Choroid plexus epithelial cell (primary cell): ENCODE measurements around the gene PEPD.

Experiments used
- DNase-seq: peaks from one replicate; pipeline ENCODE4 v3.0.0-alpha.2; 2010; ENCODE audit warnings: low read depth
- H3K4me3 ChIP-seq: 2 replicates; pipeline ENCODE4 v1.5.1; 2011; ENCODE audit warnings: low read depth, mild to moderate bottlenecking, control low read depth, low read length, moderate library complexity
- TF ChIP-seq, protein P1 (sequence below): conservative IDR thresholded peaks from 2 replicates; pipeline ENCODE4 v1.5.1; 2011; ENCODE audit warnings: low read depth, mild to moderate bottlenecking, control low read depth, inconsistent platforms, low read length, moderate library complexity

Gene PEPD

DNA sequence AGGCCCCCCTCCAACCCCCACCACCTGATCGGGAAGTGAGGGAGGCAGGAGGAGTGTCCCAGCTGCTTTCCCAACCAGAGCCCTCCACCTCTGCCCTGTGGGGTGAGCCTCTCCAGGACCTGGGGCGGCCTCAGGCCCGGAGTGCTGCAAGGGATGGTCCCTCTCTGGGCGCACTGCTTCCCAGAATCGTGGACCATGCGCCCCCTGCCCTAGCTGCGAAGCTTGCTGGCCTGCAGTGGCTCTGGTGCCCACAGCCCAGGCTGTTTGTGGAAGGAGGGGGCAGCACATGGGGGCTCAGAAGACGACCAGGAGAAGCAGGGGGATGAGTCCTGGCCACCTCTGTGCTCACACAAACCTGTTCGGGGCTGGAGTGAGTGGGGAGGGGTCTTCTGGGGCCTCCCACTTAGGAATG lies 114.4 kb downstream of the PEPD start:
- no peak for DNase-seq
- TF ChIP-seq, protein P1, sequence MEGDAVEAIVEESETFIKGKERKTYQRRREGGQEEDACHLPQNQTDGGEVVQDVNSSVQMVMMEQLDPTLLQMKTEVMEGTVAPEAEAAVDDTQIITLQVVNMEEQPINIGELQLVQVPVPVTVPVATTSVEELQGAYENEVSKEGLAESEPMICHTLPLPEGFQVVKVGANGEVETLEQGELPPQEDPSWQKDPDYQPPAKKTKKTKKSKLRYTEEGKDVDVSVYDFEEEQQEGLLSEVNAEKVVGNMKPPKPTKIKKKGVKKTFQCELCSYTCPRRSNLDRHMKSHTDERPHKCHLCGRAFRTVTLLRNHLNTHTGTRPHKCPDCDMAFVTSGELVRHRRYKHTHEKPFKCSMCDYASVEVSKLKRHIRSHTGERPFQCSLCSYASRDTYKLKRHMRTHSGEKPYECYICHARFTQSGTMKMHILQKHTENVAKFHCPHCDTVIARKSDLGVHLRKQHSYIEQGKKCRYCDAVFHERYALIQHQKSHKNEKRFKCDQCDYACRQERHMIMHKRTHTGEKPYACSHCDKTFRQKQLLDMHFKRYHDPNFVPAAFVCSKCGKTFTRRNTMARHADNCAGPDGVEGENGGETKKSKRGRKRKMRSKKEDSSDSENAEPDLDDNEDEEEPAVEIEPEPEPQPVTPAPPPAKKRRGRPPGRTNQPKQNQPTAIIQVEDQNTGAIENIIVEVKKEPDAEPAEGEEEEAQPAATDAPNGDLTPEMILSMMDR, result no peak
- H3K4me3 ChIP-seq, result no peak overlapping the region

DNA sequence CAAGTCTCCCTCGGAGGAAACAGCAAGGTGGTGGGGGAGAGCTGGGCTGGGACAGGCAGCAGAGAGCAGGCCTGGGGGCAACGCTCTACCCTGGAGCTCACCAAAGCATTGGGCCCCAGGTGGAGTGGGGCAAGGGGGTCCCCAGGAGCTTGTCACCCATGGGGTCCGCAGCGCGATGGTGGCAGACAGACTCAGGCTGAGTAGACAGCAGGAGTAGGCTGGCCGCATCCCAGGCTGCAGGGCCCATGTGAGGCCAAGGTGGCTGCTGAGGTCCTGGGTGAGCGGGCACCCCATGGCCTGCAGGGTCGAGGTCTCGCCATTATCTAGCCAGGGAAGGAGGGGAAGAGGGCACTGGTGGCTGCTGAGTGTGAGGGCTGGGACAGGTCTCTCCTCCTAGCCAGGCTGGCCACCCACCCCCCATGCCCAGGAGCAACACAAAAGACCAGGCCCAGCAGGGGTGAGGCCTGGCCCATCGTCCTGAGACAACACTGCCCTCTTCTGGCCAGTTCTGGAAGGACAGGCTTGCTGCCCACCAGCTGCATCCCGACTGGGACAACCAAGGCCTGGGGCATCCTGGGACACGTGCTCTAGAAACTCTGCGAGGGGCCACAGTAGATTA lies 115.0 kb downstream of the PEPD start:
- peak; percentile 63 for DNase-seq
- TF ChIP-seq, protein P1, result peak; percentile 92
- H3K4me3 ChIP-seq, result no peak overlapping the region

DNA sequence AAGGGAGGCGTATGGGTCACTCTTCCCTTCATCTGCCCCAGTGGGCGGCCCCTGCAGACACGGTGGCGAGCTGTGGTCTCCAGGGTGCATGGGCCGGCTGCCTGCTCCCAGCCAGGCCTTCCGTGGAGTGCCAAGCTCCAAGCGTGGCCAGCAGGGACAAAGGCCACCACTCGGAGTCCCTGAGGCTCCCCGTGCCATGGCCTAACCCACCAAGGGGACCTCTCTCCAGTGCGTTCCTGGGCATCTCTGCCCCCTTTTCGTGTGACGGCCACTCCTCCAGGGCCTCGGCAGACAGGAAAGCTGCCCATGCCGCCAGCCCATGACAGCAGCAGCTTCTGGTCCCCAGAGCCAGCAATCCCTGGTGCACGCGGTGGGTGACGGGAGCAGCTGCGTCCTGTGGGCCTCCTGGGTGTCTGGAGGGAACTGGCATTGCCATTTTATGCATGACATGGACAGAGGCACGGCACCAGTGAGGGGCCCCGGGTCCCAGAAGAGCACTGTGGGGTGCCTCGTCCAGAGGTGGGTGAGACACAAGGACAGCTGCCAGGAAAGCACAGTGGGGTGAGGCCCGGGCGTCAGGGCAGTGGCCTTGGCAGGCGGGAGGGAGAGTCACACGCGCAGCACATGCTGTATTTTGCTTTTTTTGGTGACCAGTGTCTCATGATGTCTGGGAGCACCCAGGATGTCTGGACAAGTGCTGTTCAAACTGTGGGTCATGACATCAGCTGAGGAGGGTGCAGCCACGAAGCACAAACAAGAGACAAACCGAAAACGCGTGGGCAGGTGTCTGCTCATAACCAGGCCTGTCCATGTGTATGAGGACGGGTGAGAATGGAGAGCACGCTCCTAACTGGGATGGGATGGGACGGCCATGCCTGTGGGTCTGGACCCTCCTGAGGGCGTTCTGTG lies 115.8 kb downstream of the PEPD start:
- H3K4me3 ChIP-seq, result no peak overlapping the region
- DNase-seq, result no peak
- TF ChIP-seq, protein P1, result no peak

- no peak overlapping the region for H3K4me3 ChIP-seq
- no peak for DNase-seq
- TF ChIP-seq, protein P1, result no peak
These were observed 116.4 kb downstream of the PEPD start for GRCh38 chr19:33405254-33405552.

- H3K4me3 ChIP-seq, result no peak overlapping the region
- no peak for DNase-seq
- TF ChIP-seq, protein P1, result no peak
These were observed 116.9 kb downstream of the PEPD start for GRCh38 chr19:33404506-33405253.

GRCh38 chr19:33403973-33404304 lies 117.7 kb downstream of the PEPD start:
- DNase-seq, result no peak
- TF ChIP-seq, protein P1, result no peak
- H3K4me3 ChIP-seq, result no peak overlapping the region
